Measurements from ENCODE around the gene C16orf92. TPM values are rescaled to one million over a fixed set of nuclear protein-coding genes. Genes with fewer than 3 reads are reported as not detected.

Gene C16orf92
- total and polyA plus RNA-seq, 2 of the 13 experiments (the other 11 are each of a cell fraction or from before 2014, with no cell fraction given): not detected

DNA sequence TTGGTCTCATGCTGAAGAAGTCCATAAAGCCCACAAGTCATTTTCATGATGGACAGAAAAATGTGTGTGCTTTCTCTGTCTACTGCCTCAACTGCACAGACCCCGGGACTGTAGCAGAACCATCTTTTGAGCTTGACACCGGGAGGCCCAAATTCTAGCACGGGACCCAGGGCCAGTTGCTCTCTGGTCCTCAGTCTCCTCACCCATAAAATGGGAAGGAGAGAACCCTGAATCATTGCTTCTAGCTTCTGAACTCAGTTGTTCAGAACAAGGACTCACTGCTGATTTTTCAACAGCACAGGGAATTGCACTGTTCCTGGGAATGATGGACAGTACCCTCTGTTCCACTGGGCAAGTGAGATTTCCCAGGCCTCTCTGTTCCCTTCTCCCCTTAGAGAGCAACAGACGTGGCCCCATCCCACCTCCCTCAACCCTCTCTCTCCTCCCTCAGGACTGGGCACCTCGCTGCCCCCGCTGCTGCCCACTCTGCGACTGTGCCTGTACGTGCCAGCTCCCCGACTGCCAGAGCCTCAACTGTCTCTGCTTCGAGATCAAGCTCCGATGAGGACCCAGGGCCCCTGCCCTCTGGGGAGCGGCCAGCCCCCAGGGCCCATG lies 40.4 kb downstream of the C16orf92 start (continued):
- TF ChIP-seq, protein P1, sequence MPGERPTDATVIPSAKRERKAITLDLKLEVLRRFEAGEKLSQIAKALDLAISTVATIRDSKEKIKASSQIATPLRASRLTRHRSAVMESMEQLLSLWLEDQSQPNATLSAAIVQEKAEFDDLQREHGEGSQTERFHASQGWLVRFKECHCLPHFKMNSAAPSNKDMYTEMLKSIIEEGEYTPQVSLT (CRISPR knock-in tag; IDR thresholded peaks at IDR 0.05; ENCODE audit: borderline replicate concordance, low read depth): no peak
- TF ChIP-seq ZNF749 (CRISPR knock-in tag; IDR thresholded peaks at IDR 0.05; ENCODE audit: borderline replicate concordance) (no peak), CENPT (CRISPR knock-in tag; IDR thresholded peaks at IDR 0.05; ENCODE audit: low read depth) (no peak), SRSF1 (optimal IDR thresholded peaks at IDR 0.05; ENCODE audit: low read depth, low read length) (peak; percentile 74), SETDB1 (CRISPR knock-in tag; IDR thresholded peaks at IDR 0.05; ENCODE audit: borderline replicate concordance) (no peak), MAF1 (CRISPR knock-in tag; IDR thresholded peaks at IDR 0.05; ENCODE audit: borderline replicate concordance) (no peak), ZNF7 (CRISPR knock-in tag; IDR thresholded peaks at IDR 0.05) (no peak), TBX2 (CRISPR knock-in tag; IDR thresholded peaks at IDR 0.05; ENCODE audit: borderline replicate concordance) (no peak), NFRKB (IDR thresholded peaks at IDR 0.05) (no peak), ZNF792 (CRISPR knock-in tag; IDR thresholded peaks at IDR 0.05) (0 out of 2 replicates have a peak, but pooled peaks have one; percentile 70), ZNF644 (CRISPR knock-in tag; IDR thresholded peaks at IDR 0.05; ENCODE audit: low read depth) (no peak), KLF16 (CRISPR knock-in tag; IDR thresholded peaks at IDR 0.05) (no peak), SRSF4 (IDR thresholded peaks at IDR 0.05; ENCODE audit: low read depth, low read length, poor library complexity, severe bottlenecking) (no peak), FOXA1 (IDR thresholded peaks at IDR 0.05) (no peak), FOXA1 (CRISPR knock-in tag; IDR thresholded peaks at IDR 0.05) (0 out of 2 replicates have a peak, but pooled peaks have one; percentile 2), SIN3B (IDR thresholded peaks at IDR 0.05; ENCODE audit: low read length) (no peak), ZNF138 (CRISPR knock-in tag; IDR thresholded peaks at IDR 0.05; ENCODE audit: low read depth) (peak; percentile 35; the same call in 1 of the 2 replicates), HES4 (CRISPR knock-in tag; IDR thresholded peaks at IDR 0.05; ENCODE audit: borderline replicate concordance) (peak; percentile 51; the same call in 1 of the 2 replicates)
- TF ChIP-seq, protein P2, sequence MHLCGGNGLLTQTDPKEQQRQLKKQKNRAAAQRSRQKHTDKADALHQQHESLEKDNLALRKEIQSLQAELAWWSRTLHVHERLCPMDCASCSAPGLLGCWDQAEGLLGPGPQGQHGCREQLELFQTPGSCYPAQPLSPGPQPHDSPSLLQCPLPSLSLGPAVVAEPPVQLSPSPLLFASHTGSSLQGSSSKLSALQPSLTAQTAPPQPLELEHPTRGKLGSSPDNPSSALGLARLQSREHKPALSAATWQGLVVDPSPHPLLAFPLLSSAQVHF (CRISPR knock-in tag; IDR thresholded peaks at IDR 0.05): 0 out of 2 replicates have a peak, but pooled peaks have one; percentile 68
- TF ChIP-seq, protein P3, sequence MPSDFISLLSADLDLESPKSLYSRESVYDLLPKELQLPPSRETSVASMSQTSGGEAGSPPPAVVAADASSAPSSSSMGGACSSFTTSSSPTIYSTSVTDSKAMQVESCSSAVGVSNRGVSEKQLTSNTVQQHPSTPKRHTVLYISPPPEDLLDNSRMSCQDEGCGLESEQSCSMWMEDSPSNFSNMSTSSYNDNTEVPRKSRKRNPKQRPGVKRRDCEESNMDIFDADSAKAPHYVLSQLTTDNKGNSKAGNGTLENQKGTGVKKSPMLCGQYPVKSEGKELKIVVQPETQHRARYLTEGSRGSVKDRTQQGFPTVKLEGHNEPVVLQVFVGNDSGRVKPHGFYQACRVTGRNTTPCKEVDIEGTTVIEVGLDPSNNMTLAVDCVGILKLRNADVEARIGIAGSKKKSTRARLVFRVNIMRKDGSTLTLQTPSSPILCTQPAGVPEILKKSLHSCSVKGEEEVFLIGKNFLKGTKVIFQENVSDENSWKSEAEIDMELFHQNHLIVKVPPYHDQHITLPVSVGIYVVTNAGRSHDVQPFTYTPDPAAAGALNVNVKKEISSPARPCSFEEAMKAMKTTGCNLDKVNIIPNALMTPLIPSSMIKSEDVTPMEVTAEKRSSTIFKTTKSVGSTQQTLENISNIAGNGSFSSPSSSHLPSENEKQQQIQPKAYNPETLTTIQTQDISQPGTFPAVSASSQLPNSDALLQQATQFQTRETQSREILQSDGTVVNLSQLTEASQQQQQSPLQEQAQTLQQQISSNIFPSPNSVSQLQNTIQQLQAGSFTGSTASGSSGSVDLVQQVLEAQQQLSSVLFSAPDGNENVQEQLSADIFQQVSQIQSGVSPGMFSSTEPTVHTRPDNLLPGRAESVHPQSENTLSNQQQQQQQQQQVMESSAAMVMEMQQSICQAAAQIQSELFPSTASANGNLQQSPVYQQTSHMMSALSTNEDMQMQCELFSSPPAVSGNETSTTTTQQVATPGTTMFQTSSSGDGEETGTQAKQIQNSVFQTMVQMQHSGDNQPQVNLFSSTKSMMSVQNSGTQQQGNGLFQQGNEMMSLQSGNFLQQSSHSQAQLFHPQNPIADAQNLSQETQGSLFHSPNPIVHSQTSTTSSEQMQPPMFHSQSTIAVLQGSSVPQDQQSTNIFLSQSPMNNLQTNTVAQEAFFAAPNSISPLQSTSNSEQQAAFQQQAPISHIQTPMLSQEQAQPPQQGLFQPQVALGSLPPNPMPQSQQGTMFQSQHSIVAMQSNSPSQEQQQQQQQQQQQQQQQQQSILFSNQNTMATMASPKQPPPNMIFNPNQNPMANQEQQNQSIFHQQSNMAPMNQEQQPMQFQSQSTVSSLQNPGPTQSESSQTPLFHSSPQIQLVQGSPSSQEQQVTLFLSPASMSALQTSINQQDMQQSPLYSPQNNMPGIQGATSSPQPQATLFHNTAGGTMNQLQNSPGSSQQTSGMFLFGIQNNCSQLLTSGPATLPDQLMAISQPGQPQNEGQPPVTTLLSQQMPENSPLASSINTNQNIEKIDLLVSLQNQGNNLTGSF (CRISPR knock-in tag; IDR thresholded peaks at IDR 0.05): no peak; the same call in 1 of the 2 replicates
- TF ChIP-seq, protein P4, sequence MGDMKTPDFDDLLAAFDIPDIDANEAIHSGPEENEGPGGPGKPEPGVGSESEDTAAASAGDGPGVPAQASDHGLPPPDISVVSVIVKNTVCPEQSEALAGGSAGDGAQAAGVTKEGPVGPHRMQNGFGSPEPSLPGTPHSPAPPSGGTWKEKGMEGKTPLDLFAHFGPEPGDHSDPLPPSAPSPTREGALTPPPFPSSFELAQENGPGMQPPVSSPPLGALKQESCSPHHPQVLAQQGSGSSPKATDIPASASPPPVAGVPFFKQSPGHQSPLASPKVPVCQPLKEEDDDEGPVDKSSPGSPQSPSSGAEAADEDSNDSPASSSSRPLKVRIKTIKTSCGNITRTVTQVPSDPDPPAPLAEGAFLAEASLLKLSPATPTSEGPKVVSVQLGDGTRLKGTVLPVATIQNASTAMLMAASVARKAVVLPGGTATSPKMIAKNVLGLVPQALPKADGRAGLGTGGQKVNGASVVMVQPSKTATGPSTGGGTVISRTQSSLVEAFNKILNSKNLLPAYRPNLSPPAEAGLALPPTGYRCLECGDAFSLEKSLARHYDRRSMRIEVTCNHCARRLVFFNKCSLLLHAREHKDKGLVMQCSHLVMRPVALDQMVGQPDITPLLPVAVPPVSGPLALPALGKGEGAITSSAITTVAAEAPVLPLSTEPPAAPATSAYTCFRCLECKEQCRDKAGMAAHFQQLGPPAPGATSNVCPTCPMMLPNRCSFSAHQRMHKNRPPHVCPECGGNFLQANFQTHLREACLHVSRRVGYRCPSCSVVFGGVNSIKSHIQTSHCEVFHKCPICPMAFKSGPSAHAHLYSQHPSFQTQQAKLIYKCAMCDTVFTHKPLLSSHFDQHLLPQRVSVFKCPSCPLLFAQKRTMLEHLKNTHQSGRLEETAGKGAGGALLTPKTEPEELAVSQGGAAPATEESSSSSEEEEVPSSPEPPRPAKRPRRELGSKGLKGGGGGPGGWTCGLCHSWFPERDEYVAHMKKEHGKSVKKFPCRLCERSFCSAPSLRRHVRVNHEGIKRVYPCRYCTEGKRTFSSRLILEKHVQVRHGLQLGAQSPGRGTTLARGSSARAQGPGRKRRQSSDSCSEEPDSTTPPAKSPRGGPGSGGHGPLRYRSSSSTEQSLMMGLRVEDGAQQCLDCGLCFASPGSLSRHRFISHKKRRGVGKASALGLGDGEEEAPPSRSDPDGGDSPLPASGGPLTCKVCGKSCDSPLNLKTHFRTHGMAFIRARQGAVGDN (CRISPR knock-in tag; IDR thresholded peaks at IDR 0.05): no peak
